ENCODE results near the gene NNT. TPM values are rescaled to one million over a fixed set of nuclear protein-coding genes. Genes with fewer than 3 reads are reported as not detected.

The NNT gene
- total and polyA plus RNA-seq, 10 of the 15 experiments (the other 5 are each of a cell fraction or from before 2014, with no cell fraction given): 20.8 to 73.1 (median 51.9) TPM

DNA sequence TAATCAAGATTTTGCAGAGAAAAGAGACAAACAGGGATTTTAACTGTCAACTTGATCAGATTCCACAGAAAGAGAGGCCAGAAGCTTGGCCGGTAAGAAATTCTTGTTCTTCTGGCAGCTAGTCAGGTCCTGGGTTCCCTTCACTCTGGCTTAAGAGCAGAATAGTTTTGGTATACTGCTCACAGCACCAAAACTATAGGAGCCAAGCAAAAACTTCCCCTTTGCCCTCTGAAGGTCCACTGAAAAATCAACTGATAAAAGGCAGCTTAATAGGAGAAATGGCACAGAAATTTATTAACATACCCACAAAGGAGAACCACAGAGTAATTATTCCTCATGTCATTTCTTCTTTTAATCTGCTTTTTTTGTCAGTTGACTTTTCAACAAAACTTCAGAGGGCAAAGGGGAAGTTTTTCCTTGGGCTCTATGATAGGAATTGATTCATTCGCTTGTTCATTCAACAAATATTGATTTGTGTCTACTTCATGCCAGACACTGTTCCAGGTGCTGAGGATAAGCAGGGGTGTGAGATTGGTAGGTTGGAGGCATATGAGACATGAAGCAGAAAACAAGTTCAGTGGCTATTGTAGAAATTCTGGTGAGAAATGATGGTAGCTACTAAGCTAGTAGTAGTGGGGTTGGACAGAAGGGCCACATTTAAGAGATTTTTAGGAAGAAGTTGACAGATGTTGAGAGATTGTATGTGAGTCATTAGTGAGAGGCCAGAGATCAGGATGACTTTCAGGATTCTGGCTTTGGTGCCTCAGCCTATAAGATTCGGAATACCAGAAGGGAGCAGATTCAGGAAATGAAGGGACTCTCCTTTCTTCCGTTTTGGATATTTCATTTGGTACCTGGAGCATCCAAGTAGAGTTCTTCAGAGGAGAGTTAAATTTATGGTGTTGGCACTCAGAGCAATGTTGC lies 20.6 kb upstream of the NNT start:
- intact Hi-C loops (cut with micrococcal nuclease; ENCODE audit: unreplicated experiment): no loop called here
- CTCF ChIA-PET: no interaction called here
- RAD21 ChIA-PET (ENCODE audit: unreplicated experiment): no interaction called here
- H3K4me1 ChIP-seq (ENCODE audit: control insufficient read depth, insufficient read depth, low read length): no peaks in the 10 kb centered on the region
- no peaks in the 10 kb centered on the region for H4K20me1 ChIP-seq (ENCODE audit: control insufficient read depth, insufficient read depth)
- FAIRE-seq (peak; percentile 35), ATAC-seq (no peak), DNase-seq (ENCODE audit: low read depth, low spot score) (no peak)
- H3K27me3 ChIP-seq (replicated peaks in 1 of 2; ENCODE audit: control insufficient read depth in 2 of 2, insufficient read depth in 2 of 2, low read length in 1 of 2): no peaks in the 10 kb centered on the region
- in situ Hi-C loops (cut with MboI): no loop called here
- BruUV-seq (replicated peaks): TSS peak; percentile 50
- POLR2A ChIA-PET: interaction anchor here (1.1 kb wide), 1 partner anchor 21 kb away, joined by 3 read pairs; the partner anchor contains the start of gene NNT
- no peak overlapping the region for H3K27ac ChIP-seq (ENCODE audit: control insufficient read depth, insufficient read depth)
- SMC1A ChIA-PET (ENCODE audit: uncharacterized antibody, unreplicated experiment): interaction anchor here (1.1 to 1.5 kb wide), 3 partner anchors 18 to 49 kb away, joined by 3 to 4 read pairs (median 3); no protein-coding TSS in a partner anchor
- TF ChIP-seq CREM (IDR thresholded peaks at IDR 0.05; ENCODE audit: low read depth) (no peak), BHLHE40 (IDR thresholded peaks at IDR 0.05; ENCODE audit: borderline replicate concordance in 1 of 2, low read depth in 2 of 2, low read length in 1 of 2) (no peak), RAD21 (IDR thresholded peaks at IDR 0.05; ENCODE audit: insufficient read depth, low read depth, low read length) (no peak), NRF1 (conservative IDR thresholded peaks at IDR 0.05; ENCODE audit: low read depth, low read length) (no peak), BRCA1 (IDR thresholded peaks at IDR 0.05; ENCODE audit: low read depth, low read length) (no peak), PAX5 (IDR thresholded peaks at IDR 0.05; ENCODE audit: borderline replicate concordance, low read depth, low read length) (no peak)
- no peak overlapping the region for H2AFZ ChIP-seq (ENCODE audit: control insufficient read depth, low read depth, low read length)
- no peaks in the 10 kb centered on the region; a peak in 1 of 4 replicates for H3K36me3 ChIP-seq (ENCODE audit: control insufficient read depth in 2 of 2, insufficient read depth in 2 of 2, low read length in 1 of 2)
- no peaks in the 10 kb centered on the region for H3K79me2 ChIP-seq (ENCODE audit: control insufficient read depth, insufficient read depth, low read length)
- H3K9ac ChIP-seq (ENCODE audit: control insufficient read depth, insufficient read depth, low read length): no peak overlapping the region
- 100% methylated on average over 4 of the region's 4 CpGs for WGBS (ENCODE audit: insufficient coverage, insufficient replicate concordance, low lambda C conversion rate, missing lambda C conversion rate)
- H3K9me3 ChIP-seq (replicated peaks; ENCODE audit: control insufficient read depth, insufficient read depth, low read length): no peaks in the 10 kb centered on the region
- no peak overlapping the region for H3K4me3 ChIP-seq
- H3K4me2 ChIP-seq (ENCODE audit: control insufficient read depth, insufficient read depth): no peak overlapping the region

DNA sequence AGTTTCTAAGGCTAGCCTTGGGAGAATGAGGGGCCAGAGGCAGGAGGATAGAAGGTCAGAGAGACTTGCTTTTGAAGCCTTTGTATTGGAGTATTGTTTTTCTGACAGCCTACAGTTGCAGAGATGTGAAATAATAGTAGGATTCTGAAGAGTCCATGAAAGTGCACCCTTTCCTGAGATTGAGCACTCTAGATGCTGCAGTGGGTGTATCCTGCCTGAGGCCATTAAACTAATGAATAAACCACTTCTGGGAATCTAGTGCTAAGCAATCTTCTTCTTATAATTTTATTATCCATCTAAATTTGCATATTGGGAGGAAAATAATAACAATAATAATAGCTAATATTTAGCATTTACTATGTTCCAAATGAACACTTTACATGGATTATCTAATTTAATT lies 19.3 kb upstream of the NNT start:
- DNase-seq (ENCODE audit: low read depth, low spot score) (no peak), ATAC-seq (no peak), FAIRE-seq (no peak)
- intact Hi-C loops (cut with micrococcal nuclease; ENCODE audit: unreplicated experiment): no loop called here
- in situ Hi-C loops (cut with MboI): no loop called here
- H4K20me1 ChIP-seq (ENCODE audit: control insufficient read depth, insufficient read depth): no peaks in the 10 kb centered on the region
- H3K4me3 ChIP-seq: no peak overlapping the region
- SMC1A ChIA-PET (ENCODE audit: uncharacterized antibody, unreplicated experiment): interaction anchor here (1.0 kb wide), 2 partner anchors 10 to 14 kb away, joined by 3 read pairs; no protein-coding TSS in a partner anchor
- H3K27me3 ChIP-seq (replicated peaks in 1 of 2; ENCODE audit: control insufficient read depth in 2 of 2, insufficient read depth in 2 of 2, low read length in 1 of 2): no peaks in the 10 kb centered on the region
- TF ChIP-seq, protein P1, sequence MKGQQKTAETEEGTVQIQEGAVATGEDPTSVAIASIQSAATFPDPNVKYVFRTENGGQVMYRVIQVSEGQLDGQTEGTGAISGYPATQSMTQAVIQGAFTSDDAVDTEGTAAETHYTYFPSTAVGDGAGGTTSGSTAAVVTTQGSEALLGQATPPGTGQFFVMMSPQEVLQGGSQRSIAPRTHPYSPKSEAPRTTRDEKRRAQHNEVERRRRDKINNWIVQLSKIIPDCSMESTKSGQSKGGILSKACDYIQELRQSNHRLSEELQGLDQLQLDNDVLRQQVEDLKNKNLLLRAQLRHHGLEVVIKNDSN (IDR thresholded peaks at IDR 0.05; ENCODE audit: borderline replicate concordance, extremely low read length, insufficient read depth, low read depth, low read length): no peak
- no peak for TF ChIP-seq CREM (IDR thresholded peaks at IDR 0.05; ENCODE audit: low read depth)
- no peak for TF ChIP-seq MXI1 (IDR thresholded peaks at IDR 0.05; ENCODE audit: low read depth, low read length)
- TF ChIP-seq, protein P2, sequence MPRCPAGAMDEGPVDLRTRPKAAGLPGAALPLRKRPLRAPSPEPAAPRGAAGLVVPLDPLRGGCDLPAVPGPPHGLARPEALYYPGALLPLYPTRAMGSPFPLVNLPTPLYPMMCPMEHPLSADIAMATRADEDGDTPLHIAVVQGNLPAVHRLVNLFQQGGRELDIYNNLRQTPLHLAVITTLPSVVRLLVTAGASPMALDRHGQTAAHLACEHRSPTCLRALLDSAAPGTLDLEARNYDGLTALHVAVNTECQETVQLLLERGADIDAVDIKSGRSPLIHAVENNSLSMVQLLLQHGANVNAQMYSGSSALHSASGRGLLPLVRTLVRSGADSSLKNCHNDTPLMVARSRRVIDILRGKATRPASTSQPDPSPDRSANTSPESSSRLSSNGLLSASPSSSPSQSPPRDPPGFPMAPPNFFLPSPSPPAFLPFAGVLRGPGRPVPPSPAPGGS (IDR thresholded peaks at IDR 0.05; ENCODE audit: borderline replicate concordance, insufficient read depth, low read depth, low read length, poor library complexity, severe bottlenecking): no peak
- RAD21 ChIA-PET (ENCODE audit: unreplicated experiment): no interaction called here
- H3K9ac ChIP-seq (ENCODE audit: control insufficient read depth, insufficient read depth, low read length): no peak overlapping the region
- no peaks in the 10 kb centered on the region; a peak in 1 of 4 replicates for H3K36me3 ChIP-seq (ENCODE audit: control insufficient read depth in 2 of 2, insufficient read depth in 2 of 2, low read length in 1 of 2)
- POLR2A ChIA-PET: no interaction called here
- H3K4me2 ChIP-seq (ENCODE audit: control insufficient read depth, insufficient read depth): no peak overlapping the region
- H3K79me2 ChIP-seq (ENCODE audit: control insufficient read depth, insufficient read depth, low read length): no peaks in the 10 kb centered on the region
- no peak overlapping the region for H3K27ac ChIP-seq (ENCODE audit: control insufficient read depth, insufficient read depth)
- BruUV-seq (replicated peaks): no TSS peak
- H3K9me3 ChIP-seq (replicated peaks; ENCODE audit: control insufficient read depth, insufficient read depth, low read length): no peaks in the 10 kb centered on the region
- CTCF ChIA-PET: interaction anchor here (0.7 to 1.3 kb wide), 4 partner anchors 12 to 100 kb away, joined by 3 to 4 read pairs (median 3); partner anchors contain the start of gene TMEM267
- no peaks in the 10 kb centered on the region for H3K4me1 ChIP-seq (ENCODE audit: control insufficient read depth, insufficient read depth, low read length)
- H2AFZ ChIP-seq (ENCODE audit: control insufficient read depth, low read depth, low read length): no peak overlapping the region

Measured in GM12878 (cell line).